C4-2B (cell line): ENCODE results near the gene CCNT2.

Experiments used
- ZFX ChIP-seq: fragments of 450-650 bp; IDR thresholded peaks from 2 replicates; pipeline ENCODE4 v1.6.1; 2017
- TF ChIP-seq, protein P1 (sequence below): fragments of 450-650 bp; conservative IDR thresholded peaks from 2 replicates; pipeline ENCODE4 v1.5.1; 2017; ENCODE audit warnings: mild to moderate bottlenecking

- TF ChIP-seq, protein P1, sequence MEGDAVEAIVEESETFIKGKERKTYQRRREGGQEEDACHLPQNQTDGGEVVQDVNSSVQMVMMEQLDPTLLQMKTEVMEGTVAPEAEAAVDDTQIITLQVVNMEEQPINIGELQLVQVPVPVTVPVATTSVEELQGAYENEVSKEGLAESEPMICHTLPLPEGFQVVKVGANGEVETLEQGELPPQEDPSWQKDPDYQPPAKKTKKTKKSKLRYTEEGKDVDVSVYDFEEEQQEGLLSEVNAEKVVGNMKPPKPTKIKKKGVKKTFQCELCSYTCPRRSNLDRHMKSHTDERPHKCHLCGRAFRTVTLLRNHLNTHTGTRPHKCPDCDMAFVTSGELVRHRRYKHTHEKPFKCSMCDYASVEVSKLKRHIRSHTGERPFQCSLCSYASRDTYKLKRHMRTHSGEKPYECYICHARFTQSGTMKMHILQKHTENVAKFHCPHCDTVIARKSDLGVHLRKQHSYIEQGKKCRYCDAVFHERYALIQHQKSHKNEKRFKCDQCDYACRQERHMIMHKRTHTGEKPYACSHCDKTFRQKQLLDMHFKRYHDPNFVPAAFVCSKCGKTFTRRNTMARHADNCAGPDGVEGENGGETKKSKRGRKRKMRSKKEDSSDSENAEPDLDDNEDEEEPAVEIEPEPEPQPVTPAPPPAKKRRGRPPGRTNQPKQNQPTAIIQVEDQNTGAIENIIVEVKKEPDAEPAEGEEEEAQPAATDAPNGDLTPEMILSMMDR, result no peak
- no peak for TF ChIP-seq ZFX
Measured at GRCh38 chr2:135005753-135006152, 87.1 kb downstream of the CCNT2 start.
